GM12873 (cell line): ENCODE results near the gene DOK7.

ENCODE experiments used
- TF ChIP-seq, protein P1 (sequence below): IDR thresholded peaks from 2 replicates; pipeline ENCODE4 v1.5.1; 2012; ENCODE audit warnings: low read depth, mild to moderate bottlenecking, moderate library complexity, low read length, control low read depth; ENCODE audit not compliant: insufficient read depth; ENCODE audit errors: missing control alignments

The DOK7 gene

DNA sequence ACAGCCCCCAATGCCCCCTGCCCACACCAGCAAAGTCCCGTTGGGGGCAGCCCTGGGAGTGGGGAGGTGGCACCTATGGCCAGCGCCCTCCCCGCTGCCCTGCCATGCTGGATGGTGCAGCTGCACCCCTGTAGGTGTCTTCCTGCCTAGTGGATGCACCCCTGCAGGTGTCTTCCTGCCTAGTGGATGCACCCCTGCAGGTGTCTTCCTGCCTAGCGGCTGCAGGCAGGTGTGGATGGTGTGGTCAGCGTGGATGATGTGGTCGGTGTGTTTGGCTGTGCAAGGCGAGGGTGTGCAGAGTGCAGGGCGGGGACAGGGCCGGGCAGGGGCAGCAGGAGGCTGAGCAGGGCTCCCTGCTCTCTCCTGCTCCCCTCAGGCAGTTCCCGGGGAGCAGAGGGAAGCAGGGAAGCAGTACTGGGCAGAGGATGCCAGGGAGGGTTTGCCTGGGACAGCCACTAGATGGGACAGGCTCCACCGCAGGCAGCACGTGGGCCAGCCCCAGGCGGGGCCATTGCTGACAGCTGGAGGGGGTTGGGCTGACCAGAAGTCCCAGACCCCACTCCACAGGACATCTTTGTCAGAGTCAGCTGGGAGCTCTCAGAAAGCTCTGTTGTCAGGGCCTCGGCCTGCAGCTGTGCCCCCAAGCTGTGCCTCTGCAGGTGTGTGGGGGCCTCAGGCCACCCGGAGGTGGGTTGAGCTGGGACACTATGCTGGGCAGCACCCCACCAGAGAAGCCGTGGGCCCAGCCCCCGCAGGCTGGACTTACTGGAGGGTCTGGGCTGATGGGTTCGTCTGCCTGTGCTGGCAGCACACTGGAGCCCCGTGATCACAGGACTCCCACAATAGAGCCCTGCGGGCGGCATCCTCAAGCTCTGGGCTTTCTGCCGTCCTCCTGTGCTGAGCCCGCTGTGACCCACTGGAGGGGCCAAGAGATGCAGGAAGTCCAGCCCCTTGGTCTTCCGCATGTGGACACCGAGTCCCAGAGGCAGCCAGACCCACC lies 23.7 kb downstream of the DOK7 start:
- TF ChIP-seq, protein P1, sequence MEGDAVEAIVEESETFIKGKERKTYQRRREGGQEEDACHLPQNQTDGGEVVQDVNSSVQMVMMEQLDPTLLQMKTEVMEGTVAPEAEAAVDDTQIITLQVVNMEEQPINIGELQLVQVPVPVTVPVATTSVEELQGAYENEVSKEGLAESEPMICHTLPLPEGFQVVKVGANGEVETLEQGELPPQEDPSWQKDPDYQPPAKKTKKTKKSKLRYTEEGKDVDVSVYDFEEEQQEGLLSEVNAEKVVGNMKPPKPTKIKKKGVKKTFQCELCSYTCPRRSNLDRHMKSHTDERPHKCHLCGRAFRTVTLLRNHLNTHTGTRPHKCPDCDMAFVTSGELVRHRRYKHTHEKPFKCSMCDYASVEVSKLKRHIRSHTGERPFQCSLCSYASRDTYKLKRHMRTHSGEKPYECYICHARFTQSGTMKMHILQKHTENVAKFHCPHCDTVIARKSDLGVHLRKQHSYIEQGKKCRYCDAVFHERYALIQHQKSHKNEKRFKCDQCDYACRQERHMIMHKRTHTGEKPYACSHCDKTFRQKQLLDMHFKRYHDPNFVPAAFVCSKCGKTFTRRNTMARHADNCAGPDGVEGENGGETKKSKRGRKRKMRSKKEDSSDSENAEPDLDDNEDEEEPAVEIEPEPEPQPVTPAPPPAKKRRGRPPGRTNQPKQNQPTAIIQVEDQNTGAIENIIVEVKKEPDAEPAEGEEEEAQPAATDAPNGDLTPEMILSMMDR = no peak

DNA sequence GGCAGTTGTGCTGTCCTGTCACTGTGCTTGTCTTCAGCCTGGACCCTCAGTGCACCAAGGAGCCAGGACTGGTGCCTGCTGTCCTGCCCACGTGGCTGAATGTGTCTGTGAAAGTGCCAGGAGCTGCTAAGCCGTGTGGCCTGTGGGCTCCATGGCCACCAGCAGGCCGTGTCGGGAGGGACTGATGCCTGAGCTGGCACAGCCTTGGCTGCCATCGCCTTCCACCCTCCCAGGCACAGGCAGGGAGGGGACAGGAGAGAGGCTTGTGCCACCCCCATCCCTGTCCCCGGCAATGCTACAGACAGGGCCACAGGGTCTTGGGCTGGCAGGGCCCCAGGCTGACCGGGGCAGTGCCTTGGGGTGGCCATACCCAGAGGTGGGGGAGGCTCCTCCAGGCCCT lies 24.8 kb downstream of the DOK7 start:
- TF ChIP-seq, protein P1 = no peak

DNA sequence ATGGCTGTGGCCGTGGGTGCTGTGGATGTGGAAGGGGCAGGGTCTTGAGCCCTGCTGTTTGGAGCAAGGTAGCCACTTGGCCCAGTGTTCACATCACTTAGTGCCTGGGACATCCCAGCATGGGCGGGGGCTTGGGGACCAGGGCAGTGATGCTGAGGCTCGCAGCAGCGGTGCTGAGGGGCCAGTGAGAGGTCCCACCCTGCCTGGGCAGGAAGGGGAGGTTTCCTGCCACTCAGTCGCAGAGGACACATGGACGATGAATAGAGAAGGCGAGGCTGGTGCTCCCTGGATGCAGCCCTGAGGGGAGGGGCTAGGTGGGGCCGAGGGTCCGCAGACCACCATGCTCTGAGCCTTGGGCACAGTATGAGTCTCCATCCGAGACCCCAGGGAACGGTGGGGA lies 25.7 kb downstream of the DOK7 start:
- TF ChIP-seq, protein P1 = no peak

DNA sequence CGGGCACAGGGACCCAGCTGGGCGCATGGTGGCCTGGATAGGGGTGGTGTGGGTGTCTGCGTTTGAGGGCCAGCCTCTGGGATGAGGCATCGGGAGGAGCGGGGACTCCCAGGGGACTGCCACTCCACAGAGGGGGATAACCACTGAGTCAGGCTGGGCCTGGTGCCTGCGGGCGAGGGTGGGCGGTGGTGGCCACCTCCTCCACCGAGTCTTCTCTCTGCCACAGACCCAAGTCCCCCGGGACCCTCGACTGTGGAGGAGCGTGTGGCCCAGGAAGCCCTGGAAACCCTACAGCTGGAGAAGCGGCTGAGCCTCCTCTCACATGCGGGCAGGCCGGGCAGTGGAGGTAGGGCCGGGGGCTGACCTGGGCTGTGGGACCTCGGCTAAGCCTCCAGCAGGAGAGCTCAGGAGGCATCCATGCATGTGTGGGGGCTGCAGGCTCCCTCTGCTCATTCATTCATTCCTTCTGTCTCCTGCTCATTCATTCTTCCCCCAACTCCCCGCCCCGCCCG lies 26.4 kb downstream of the DOK7 start:
- TF ChIP-seq, protein P1 = no peak

DNA sequence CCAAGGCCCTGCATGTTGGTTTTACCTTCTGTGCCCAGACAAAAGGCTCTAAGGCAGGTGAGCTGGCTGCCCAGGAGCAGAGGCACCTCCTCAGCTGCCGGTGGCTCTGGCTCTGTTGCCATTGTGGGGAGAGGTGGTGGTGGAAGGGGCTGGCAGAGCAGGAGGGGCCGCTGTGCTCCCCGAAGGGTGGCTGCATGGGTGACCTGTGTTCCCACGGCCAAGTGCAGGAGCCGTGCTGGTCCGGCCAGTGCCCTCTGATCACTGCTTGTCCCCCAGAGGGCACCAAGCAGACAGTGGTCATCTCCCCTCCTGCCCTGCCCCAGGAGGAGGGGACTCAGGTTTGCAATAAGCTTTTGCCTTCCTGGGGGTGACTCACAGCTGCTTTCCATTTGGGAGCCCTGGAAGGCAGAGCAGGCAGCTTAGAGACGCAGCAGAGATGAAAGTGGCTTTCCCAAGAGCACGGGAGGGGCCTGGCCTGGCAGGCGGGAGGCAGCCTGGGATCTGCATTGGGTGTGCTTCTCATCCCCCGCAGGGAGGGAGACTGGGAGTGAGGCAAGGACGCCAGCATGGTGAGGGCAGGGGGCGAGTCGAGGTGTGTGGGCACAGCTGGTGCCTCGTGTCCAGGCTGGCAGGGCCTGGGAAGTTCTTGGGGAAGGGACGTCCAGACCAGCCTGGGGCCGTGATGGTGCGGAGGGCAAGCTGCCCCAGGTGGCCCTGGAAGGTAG lies 28.7 kb downstream of the DOK7 start:
- TF ChIP-seq, protein P1 = no peak

DNA sequence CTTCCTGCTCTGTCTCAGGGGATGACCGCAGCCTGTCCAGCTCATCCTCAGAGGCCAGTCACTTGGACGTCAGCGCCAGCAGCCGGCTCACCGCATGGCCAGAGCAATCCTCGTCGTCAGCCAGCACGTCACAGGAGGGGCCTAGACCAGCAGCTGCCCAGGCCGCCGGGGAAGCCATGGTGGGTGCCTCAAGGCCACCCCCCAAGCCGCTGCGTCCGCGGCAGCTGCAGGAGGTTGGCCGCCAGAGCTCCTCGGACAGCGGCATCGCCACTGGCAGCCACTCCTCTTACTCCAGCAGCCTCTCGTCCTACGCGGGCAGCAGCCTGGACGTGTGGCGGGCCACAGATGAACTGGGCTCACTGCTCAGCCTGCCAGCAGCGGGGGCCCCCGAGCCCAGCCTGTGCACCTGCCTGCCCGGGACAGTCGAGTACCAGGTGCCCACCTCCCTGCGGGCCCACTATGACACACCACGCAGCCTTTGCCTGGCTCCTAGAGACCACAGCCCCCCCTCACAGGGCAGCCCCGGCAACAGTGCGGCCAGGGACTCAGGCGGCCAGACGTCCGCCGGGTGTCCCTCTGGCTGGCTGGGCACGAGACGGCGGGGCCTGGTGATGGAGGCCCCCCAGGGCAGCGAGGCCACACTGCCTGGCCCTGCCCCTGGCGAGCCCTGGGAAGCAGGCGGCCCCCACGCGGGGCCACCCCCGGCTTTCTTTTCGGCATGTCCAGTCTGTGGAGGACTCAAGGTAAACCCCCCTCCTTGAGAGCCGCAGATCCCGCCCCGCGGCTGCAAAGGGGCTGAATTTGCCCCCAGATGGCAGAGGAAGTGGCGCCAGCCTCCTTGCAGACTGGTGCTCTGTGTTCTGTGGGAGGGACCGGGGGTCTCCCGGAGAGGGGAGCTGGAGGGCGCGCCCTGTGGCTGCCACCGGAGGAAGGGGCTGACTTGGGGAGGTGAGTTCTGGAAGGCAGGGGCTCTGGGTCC lies 29.9 kb downstream of the DOK7 start:
- TF ChIP-seq, protein P1 = no peak
